Keratinocyte (primary cell): Measurements from ENCODE around the gene TMEM217.

Source experiments
- CTCF ChIP-seq, 3 experiments: IDR thresholded peaks in 1 of 3; conservative IDR thresholded peaks in 1 of 3; optimal IDR thresholded peaks in 1 of 3; 2 replicates in 2 of 3; 3 replicates in 1 of 3; pipeline versions ENCODE3 to v1.5.1; 2011; ENCODE audit warnings: low read length in 3 of 3, mild to moderate bottlenecking in 3 of 3, moderate library complexity in 2 of 3, control low read depth in 1 of 3, inconsistent platforms in 1 of 3; ENCODE audit not compliant: insufficient read depth in 2 of 3; ENCODE audit errors: extremely low read depth in 1 of 3
- EZH2 ChIP-seq: IDR thresholded peaks from one replicate; pipeline ENCODE4 v1.6.1; 2012; ENCODE audit warnings: inconsistent platforms, mild to moderate bottlenecking, low read length, moderate library complexity

- TF ChIP-seq EZH2 = no peak
- no peak for TF ChIP-seq CTCF (optimal IDR thresholded peaks at IDR 0.05 in 1 of 3, IDR thresholded peaks at IDR 0.05 in 1 of 3, conservative IDR thresholded peaks at IDR 0.05 in 1 of 3; ENCODE audit: extremely low read depth in 1 of 3, insufficient read depth in 2 of 3, low read length in 3 of 3)
Observed at GRCh38 chr6:37182736-37183590, 75.0 kb downstream of the TMEM217 start.
